Nephron (organoid): Measurements from ENCODE around the gene HEBP2.
A peak's percentile ranks its signal among the peaks of the same experiment; 100 is the strongest.

Experiments
- H3K27ac Mint-ChIP-seq, 3 experiments: 2 replicates each; pipeline ENCODE4 v1.8.0; 2020; ENCODE audit warnings: mixed read lengths in 3 of 3, mild to moderate bottlenecking in 2 of 3, moderate library complexity in 1 of 3
- H3K27me3 Mint-ChIP-seq: 2 replicates; pipeline ENCODE4 v1.8.0; 2021; ENCODE audit warnings: low read depth, mild to moderate bottlenecking, moderate library complexity, mixed read lengths
- H3K36me3 Mint-ChIP-seq: 2 replicates; pipeline ENCODE4 v1.8.0; 2020; ENCODE audit warnings: low read depth, mixed read lengths
- H3K4me1 Mint-ChIP-seq: 2 replicates; pipeline ENCODE4 v1.8.0; 2020; ENCODE audit warnings: mixed read lengths
- H3K4me3 Mint-ChIP-seq, 3 experiments: 2 replicates each; pipeline ENCODE4 v1.8.0; 2020; ENCODE audit warnings: mild to moderate bottlenecking in 3 of 3, mixed read lengths in 3 of 3, moderate library complexity in 2 of 3
- H3K9me3 Mint-ChIP-seq: 2 replicates; pipeline ENCODE4 v1.8.0; 2020; ENCODE audit warnings: mixed read lengths
- TF ChIP-seq, protein P1 (sequence below), 3 experiments: fragments of 200-600 bp; sonication (generic); IDR thresholded peaks; one replicate each; pipeline ENCODE4 v1.5.0; 2021; ENCODE audit warnings: antibody characterized with exemption in 3 of 3; ENCODE audit not compliant: unreplicated experiment in 3 of 3

HEBP2 gene

DNA sequence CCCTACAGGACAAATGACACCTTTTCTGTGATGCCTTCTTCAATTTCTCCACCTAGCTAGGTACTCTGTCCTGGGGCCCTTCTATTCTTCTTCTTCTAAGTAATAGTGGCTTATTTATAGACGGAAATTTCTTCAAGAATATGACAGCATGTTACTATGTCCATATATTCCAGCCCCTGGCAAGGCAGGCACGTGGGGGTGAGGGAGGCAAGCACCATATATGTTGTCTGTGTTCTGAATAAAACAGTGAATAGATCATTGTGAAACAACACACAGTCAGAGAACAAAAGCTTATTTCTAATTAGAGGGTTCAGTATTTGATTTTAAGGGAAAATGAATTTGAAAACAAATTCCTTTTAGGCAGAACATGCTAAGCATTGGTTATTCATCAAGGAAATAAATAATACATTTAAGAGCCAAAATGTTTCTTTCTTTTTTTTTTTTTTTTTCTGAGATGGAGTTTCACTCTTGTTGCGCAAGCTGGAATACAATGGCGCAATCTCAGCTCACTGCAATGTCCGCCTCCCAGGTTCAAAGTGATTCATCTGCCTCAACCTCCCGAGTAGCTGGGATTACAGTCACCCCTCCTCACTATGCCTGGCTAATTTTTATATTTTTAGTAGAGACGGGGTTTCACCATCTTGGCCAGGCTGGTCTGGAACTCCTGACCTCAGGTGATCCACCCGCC lies 6.2 kb downstream of the HEBP2 start:
- TF ChIP-seq, protein P1, sequence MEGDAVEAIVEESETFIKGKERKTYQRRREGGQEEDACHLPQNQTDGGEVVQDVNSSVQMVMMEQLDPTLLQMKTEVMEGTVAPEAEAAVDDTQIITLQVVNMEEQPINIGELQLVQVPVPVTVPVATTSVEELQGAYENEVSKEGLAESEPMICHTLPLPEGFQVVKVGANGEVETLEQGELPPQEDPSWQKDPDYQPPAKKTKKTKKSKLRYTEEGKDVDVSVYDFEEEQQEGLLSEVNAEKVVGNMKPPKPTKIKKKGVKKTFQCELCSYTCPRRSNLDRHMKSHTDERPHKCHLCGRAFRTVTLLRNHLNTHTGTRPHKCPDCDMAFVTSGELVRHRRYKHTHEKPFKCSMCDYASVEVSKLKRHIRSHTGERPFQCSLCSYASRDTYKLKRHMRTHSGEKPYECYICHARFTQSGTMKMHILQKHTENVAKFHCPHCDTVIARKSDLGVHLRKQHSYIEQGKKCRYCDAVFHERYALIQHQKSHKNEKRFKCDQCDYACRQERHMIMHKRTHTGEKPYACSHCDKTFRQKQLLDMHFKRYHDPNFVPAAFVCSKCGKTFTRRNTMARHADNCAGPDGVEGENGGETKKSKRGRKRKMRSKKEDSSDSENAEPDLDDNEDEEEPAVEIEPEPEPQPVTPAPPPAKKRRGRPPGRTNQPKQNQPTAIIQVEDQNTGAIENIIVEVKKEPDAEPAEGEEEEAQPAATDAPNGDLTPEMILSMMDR (IDR thresholded peaks at IDR 0.05; ENCODE audit: unreplicated experiment in 3 of 3): no peak
- Mint-ChIP-seq H3K27ac (no peak overlapping the region), H3K4me3 (no peak overlapping the region), H3K9me3 (no peaks in the 10 kb centered on the region), H3K27me3 (no peaks in the 10 kb centered on the region), H3K4me1 (peaks cover 5% of the 10 kb centered on the region), H3K36me3 (peaks cover 77% of the 10 kb centered on the region)

DNA sequence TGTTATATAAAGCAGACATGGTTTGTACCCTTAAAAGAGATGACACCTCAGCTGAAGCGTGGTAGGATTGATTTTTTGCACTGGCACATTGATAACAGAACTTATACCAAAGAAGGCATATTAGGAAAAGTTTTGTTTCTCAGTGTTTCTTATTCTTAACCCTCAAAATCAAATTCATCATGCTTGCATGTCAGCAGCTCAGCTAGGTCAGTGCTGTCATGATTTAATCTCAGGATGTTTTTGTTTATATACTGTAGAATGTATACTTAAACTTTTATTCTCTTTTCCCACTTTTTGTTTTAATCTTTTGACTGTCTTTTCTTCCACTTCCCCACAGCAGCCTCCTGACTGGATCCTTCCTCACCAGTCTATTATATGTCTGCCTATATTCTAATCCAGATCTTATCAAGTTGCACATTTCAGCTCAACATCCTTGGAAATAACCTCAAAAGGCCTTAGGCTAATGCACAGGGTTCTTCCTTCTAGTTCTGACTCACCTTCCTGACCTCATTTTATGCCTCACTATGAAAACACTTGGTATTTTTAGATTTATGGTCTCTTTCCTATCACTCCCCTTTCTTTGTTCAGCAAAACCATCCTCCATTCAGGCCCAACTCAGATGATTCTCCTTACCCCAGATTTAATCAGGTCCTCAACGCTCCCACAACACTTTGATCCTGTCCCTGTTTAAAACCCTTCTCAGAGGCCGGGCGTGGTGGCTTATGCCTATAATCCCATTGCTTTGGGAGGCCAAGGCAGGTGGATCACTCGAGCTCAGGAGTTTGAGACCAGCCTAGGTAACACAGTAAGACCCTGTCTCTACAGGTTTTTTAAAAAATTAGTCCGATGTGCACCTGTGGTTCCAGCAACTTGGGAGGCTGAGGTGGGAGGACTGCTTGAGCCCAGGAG lies 7.2 kb downstream of the HEBP2 start:
- peaks cover 77% of the 10 kb centered on the region for H3K36me3 Mint-ChIP-seq
- H3K27me3 Mint-ChIP-seq: no peaks in the 10 kb centered on the region
- H3K27ac Mint-ChIP-seq: no peak overlapping the region
- H3K9me3 Mint-ChIP-seq: no peaks in the 10 kb centered on the region
- H3K4me1 Mint-ChIP-seq: no peaks in the 10 kb centered on the region
- TF ChIP-seq, protein P1 (IDR thresholded peaks at IDR 0.05; ENCODE audit: unreplicated experiment in 3 of 3): no peak
- no peak overlapping the region for H3K4me3 Mint-ChIP-seq

DNA sequence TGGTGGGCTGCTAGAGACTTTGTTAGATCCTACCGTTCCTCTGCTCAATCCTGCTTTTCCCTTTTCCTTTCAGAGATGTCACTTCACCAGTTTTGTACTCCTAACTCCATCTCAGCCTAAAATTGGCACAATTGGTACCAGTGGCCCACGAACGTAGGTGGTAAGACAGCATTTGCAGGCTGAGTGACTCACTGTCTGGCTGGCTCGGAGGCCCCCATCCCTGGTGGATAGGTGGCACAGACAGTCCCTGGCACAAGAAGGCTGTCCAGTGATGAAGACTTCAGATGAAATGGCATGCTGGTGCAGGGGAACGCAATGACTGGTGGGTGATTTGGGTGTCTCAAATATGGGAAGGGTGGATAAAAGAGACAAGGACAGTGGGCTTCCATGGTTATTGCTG lies 11.1 kb downstream of the HEBP2 start:
- TF ChIP-seq, protein P1 (IDR thresholded peaks at IDR 0.05; ENCODE audit: unreplicated experiment in 3 of 3): no peak
- H3K9me3 Mint-ChIP-seq: peaks cover 4% of the 10 kb centered on the region
- no peaks in the 10 kb centered on the region for H3K27me3 Mint-ChIP-seq
- no peak overlapping the region for H3K4me3 Mint-ChIP-seq
- no peaks in the 10 kb centered on the region for H3K4me1 Mint-ChIP-seq
- peaks cover 78% of the 10 kb centered on the region for H3K36me3 Mint-ChIP-seq
- no peak overlapping the region for H3K27ac Mint-ChIP-seq

DNA sequence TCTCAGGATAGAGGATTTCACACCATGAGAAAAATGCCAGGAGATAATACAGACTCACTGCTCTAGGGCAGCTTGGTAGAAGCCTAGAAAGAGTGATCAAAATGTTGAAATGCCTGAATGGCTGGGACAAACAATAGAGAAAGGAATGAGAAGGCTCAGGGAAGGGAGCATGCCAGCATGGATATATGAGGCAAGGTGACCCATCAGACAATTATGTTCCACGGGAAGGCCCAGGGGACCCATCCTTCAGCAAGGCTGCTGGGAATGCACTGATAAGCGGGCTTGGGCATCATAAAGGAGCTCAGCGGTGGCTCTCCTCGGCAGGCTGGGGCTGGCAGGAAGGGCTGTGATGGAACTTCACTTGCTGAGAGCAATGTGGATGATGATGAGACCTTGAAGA lies 12.2 kb downstream of the HEBP2 start:
- no peak overlapping the region for H3K4me3 Mint-ChIP-seq
- no peaks in the 10 kb centered on the region for H3K4me1 Mint-ChIP-seq
- no peak overlapping the region for H3K27ac Mint-ChIP-seq
- peaks cover 77% of the 10 kb centered on the region for H3K36me3 Mint-ChIP-seq
- H3K9me3 Mint-ChIP-seq: peaks cover 4% of the 10 kb centered on the region
- H3K27me3 Mint-ChIP-seq: no peaks in the 10 kb centered on the region
- TF ChIP-seq, protein P1 (IDR thresholded peaks at IDR 0.05; ENCODE audit: unreplicated experiment in 3 of 3): no peak

DNA sequence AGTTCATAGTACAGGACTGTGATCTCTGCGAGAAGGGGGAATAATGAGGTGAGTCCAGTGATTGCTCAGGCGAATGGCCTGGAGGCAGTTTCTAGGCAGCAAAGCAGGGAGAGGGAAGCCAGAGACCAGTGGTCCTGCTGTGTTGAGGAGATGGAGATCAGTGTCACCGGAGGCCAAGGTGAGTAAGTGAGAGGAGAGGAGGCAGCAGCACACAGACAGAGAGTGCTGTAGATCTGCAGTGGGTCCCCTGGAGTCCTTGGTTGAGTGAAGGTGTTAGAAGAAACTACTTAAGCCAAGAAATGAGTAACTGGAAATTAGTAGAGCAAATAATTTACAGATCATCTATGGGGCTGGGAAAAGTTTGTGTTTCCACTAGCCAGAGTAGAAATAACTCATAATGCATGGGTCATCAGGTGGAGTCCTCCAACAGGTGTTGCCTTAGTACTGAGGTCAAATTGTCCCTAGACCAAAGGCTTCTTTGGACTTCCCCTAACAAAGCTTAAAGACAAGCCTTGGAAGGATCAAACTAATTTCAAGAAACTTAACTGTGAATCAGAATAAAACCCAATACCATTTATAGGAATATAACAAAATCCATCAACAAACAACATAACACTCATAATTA lies 13.6 kb downstream of the HEBP2 start:
- Mint-ChIP-seq H3K27me3 (no peaks in the 10 kb centered on the region), H3K27ac (peak overlapping the region in 1 of 3 experiments; percentile 37), H3K4me3 (no peak overlapping the region), H3K4me1 (no peaks in the 10 kb centered on the region), H3K36me3 (peaks cover 77% of the 10 kb centered on the region), H3K9me3 (peaks cover 4% of the 10 kb centered on the region)
- TF ChIP-seq, protein P1 (IDR thresholded peaks at IDR 0.05; ENCODE audit: unreplicated experiment in 3 of 3): no peak
